Activated naive CD4-positive, alpha-beta T cell (primary cell): ENCODE results near the gene NFKBIL1.
"Not testable (repeated sequence)": the region's sequence is repeated elsewhere in the genome, so short reads cannot be mapped to it uniquely, and the experiment has no call there.

ENCODE experiments used
- DNase-seq, 4 experiments: peaks; one replicate each; lab custom pipeline; 2025; lab: John Stamatoyannopoulos, UW

The NFKBIL1 gene

DNA sequence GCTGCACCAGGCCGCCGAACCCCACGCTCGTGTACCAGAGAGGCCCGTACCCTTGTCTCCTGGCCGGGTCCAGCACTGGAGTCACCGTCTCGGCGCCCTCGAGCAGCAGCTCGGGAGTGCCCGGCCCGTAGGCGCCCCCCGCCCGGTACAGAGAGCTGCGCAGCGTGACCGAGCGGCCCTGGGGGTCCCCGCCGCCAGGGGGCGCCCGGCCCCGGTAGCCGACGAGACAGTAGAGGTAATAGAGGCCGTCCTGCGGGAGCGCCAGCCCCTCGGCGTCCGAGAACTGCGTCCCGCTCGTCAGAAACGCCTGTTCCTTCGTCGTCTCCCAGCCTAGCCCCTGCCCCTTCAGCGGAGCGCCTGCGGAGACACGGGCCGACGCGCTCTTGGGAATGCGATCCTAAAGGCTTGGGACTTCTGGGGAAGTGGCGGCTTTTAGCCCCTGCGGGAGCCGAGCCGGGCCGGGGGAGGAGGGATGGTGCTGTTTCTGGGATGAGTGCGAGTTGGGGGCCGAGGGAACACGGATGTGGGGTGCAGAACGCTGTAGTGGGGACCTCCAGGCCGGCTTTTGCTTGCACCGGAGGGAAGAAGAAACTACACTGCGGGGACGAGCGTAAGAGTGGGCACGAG, 33.5 kb downstream of the NFKBIL1 start:
- peak; percentile 76 to 92 (median 86) for DNase-seq

DNA sequence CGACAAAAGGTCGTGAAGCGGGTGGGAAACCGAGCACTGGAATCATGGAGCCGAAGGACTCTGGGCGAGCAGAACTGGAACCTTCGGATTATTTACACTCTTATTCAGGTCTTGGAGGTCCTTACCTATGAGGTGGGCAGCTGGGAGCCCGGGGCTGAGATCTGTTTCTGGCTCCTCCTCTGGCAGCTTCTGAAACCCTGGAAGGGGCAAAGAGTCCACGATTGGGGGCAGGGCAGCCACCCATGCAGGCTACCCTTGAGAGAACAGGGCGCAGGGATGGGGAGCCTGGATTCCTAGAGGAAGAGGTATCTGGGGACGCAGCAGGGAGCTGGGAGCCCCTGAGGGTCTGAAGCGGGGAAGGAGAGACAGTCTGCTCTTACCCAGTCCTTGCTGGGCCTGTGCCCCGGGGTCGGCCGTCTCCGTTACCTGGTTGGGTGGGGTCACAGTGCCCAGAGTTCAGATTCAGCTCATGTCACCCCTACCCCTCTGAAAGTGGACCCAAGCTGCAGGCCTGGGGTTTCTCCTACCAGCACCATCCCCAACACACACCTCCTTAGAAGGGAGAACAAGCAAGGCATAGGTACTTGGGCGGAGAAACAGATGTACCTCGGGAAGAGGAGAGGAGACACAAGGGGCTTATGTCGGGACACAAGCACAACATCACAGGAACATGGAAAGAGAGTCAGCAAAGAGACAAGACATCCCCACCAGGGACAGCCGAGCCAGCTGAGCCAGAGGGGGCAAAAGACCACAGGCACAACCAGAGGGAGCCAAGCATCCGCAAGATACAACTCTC, 34.2 kb downstream of the NFKBIL1 start:
- no peak for DNase-seq

DNA sequence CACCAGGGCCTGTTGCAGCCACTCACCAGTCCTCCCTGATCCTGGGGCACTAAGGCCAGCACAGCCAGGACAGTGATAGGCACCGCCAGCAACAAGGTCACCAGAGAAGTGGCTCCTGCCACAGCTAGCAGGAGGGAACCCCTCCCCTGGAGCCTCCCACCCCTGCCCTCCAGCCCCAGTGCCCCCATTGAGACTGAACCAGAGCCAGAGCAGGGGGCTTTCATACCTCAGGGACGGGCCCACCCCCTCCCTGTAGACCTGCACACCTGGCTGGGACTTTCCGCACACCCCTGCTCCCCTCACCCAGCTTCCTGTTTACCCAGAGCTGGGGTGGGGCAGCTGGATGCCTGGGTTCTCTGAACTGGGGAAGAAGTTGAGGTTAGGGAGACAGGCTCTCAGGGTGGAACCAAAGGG, 34.8 kb downstream of the NFKBIL1 start, which contains the start of gene LTB:
TSS of gene LTB (minus strand) at position 195 of the 414 bp plus-strand sequence. CDS start at position 188, 7 bp downstream.
- peak in 2 of 4 experiments; percentile 66 to 69 for DNase-seq

DNA sequence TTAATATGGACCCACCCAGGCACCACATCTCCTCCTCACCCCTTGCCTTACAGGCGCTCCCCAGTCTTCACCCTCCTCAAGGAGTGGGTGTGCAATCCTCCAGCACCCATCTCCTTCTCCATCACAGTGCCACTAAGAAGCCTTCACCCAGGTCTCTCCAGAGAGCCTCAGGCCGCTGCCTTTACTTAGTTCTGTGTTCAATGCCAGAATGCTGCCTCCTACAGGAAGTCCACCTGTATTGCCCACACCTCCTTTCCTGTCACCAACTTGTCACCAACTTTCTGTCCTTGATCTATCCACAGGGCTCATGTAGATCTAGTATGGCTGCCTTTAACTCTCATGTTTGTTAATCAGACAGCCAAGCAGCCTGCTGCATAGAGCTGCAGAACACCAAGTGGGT, 38.1 kb downstream of the NFKBIL1 start:
- DNase-seq = no peak

DNA sequence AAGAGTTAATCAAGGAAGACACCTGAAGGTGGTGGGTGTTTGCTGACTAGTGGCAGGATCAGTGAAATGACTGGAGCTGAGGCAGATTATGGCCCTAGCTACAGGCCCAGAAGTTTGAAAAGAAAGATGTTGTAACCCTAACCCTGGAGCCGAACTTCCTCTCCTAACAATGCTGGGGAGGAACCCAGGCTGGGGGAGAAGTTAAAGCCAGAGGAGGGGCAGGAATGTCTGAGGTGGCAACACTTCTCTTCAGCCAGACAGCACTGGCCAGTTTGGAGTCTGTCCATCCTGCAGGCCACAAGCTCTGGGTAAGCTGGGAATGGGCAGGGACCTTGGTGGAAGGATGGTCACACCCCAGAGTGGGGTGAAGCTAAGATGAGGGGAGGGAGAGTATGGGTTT, 38.6 kb downstream of the NFKBIL1 start, which contains the start of gene LST1:
TSS of gene LST1 (plus strand) at position 270 of the 400 bp plus-strand sequence. CDS start 1,023 bp downstream, outside the sequence.
- DNase-seq = no peak

DNA sequence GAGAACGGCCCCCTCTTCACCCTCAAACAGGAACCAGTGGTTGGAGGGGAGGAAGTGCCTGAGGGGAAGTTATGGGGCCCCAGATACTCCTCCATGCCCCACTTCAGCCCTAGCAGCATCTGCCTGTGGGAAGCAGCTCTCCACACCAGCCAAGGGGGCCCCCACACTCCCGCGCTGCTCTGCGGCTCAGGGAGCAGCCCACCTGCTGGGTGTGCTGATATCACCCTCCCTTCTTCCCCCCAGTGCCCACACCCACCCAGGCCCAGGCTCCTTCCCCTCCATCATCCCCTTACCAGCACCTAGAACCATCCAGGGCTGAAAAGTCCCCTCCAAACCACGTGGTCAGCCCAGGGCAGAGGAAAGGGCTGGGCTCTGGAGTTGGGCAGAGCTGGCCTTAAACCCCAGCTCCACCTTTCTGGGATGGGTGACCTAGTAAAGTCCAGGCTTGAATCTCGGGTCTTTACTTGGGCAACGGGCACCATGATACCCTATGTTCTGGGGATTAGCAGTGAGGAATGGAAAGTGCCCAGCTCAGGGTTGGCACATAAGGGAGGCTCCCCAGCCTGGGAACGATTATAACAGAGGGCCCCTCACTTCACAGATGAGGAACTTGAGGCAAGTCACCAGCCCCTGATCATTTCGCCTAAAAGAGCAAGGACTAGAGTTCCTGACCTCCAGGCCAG, 39.3 kb downstream of the NFKBIL1 start:
- no peak for DNase-seq

DNA sequence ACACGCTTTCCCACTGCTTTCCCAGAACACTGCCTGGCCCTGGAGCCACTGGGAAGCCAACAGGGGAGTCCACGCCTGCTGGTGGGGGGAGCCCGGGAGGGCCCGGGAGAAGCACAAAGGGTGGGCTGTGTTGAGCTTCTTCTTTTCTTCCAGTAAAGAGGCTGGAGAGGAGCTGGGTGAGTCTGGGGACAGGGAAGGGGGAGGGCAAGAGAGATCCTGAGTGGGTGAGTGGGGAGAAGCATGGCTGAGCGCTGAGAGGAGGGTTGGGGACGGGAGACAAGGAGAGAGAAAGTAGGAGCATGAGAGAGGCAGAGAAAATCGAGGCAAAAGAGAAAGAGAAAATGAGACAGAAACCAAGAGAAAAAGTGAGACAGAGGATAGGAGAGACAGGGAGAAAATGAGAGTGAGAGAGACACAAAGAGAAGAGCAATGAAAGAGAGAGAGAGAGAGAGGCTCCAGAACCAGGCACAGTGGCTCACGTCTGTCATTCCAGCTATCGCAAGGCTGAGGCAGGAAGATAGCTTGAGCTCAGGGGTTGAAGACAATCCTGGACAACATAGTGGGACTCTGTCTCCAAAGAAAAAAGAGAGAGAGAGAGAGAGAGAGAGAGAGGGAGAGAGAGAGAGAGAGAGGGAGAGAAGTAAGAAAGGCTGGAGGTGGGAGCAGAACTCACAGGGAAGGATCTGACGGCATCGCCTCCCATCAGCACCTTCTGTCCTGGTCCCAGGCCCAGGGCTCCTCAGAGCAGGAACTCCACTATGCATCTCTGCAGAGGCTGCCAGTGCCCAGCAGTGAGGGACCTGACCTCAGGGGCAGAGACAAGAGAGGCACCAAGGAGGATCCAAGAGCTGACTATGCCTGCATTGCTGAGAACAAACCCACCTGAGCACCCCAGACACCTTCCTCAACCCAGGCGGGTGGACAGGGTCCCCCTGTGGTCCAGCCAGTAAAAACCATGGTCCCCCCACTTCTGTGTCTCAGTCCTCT, 40.7 kb downstream of the NFKBIL1 start:
- DNase-seq = no peak

DNA sequence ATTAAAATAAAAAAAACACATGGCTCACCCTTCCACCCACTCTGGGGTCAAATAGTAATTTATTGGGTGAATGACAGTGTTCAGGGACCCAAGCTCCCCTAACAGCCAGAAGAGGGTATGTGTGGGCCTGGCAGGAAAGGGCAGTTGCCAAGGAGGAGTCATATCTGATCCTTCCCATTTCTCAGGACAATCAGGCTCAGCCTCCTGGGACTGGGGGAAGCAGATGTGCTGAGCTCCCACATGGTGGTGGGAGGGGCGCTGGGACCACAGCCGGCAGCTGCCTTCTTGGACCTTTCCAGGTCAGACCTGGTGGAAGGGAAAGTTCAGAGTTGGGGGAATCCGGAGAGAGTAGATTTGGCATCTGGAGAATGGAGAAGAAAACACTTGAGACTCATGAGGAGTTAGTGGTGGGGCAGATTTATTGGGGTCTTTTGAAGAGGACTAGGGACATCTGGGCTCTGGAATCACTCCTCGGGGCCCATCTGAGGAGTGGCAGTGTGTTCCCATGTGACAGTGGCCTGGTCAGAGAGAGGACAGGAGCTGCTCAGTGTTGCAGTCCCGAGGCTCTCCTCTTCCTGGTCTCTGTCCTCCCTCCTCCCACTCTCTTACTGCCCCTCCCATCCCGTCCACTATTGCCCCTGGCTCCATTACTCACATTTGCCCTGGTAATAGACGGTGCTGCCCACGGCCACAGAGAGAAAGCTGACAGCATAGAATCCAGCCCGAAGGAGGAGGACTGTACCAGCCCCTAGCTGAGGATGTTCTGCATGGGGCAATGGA, 41.7 kb downstream of the NFKBIL1 start:
- no peak for DNase-seq

DNA sequence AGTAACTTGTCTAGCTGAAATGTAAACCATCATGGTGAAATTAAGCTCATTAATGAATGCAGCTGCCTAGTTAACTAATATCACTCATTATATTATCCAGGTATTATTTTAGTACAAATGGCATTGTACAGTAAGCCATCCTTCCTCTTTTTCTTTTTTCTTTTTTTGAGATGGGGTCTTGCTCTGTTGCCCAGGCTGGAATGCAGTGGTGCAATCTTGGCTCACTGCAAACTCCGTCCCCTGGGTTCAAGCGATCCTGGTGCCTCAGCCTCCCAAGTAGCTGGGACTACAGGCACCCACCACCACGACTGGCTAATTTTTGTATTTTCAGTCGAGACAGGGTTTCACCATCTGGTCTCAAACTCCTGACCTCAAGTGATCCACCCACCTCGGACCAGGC, 43.3 kb downstream of the NFKBIL1 start:
- DNase-seq = not testable (repeated sequence)

DNA sequence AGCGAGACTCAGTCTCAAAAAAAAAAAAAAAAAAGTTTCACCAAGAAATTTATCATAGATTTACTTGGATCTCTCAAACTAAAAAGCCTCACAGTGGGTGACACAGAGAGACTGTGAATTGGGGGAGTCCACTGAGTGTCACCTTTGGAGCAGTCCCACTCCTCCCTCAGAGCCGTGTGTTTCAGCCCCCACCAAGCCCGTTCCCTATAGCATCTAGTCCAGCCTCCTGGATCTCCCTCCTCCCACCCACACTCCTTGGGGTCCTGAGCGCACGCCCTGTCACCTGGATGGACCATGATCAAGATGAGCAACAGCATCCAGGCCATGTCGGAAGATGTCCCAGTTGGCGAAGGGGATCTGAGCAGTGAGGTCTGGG, 45.0 kb downstream of the NFKBIL1 start:
- no peak for DNase-seq

DNA sequence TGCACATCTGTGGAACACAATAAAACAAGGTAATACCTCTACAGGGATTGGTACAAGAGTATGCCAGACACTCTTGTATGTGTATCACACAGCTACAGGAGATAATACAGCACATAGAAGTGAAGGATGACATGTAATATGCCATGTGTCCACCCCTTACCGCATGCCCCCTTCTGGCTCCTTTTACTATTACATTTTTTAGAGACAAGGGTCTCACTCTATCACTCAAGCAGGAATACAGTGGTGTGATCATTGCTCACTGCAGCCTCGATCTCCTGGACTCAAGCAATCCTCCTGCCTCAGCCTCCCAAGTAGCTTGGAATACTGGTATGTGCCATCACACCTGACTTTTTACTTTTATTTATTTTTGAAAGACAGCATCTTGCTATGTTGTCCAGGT, 49.6 kb downstream of the NFKBIL1 start:
- peak in 1 of 4 experiments; percentile 14 for DNase-seq

DNA sequence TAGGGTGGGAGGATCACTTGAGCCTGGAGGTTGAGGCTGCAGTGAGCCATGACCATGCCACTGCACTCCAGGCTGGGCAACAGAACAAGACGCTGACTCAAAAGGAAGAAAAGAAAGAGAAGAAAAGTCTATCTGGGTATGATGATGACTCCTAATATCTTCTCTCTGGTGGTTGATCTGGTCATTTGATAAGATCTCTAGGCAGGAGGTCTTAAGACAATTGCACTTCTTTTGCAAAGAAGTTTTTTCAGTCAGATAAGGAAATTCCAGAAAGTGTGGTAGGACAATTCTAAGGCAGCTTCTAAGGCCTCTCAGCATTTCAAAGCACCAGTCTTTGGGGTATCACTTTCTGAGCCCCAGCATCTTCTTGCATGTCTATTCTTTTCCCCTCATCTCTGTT, 59.9 kb downstream of the NFKBIL1 start:
- no peak for DNase-seq
